IMR-90 (cell line): ENCODE measurements around the gene IGF2R. TPM values are rescaled to one million over a fixed set of nuclear protein-coding genes. Genes with fewer than 3 reads are reported as not detected.

ENCODE experiments used
- ATAC-seq: fragments of 200-7000 bp; cut with Tn5 transposase; 2 replicates; pipeline ENCODE4 v1.9.1; 2020; ENCODE audit warnings: low read depth, mild to moderate bottlenecking, moderate library complexity
- BruUV-seq: library from RNA; stranded (reverse); fragments of 400-500 nt; replicated peaks from 2 replicates; lab custom pipeline; 2021; lab: Mats Ljungman, UMichigan
- CTCF ChIA-PET: fragments of 300-600 bp; formaldehyde crosslinking; extraction: SDS; loops from one replicate; lab custom pipeline; 2021; ENCODE audit warnings: antibody characterized with exemption; lab: Yijun Ruan, JAX
- POLR2A ChIA-PET: fragments of 300-600 bp; sonication (Branson Sonifier 250); formaldehyde crosslinking; loops from one replicate; lab custom pipeline; 2022; ENCODE audit warnings: antibody characterized with exemption; ENCODE audit not compliant: unreplicated experiment; lab: Charles Lee
- DNase-seq: peaks from one replicate; pipeline ENCODE4 v3.0.0; 2013
- H2AFZ ChIP-seq: replicated peaks from 2 replicates; pipeline ENCODE3; 2013; ENCODE audit warnings: low read length, mild to moderate bottlenecking; ENCODE audit not compliant: poor library complexity
- H2AK5ac ChIP-seq: 2 replicates; pipeline ENCODE4 v1.6.1; 2013; ENCODE audit warnings: low read depth, low read length, inconsistent platforms
- H2AK9ac ChIP-seq: replicated peaks from 2 replicates; pipeline ENCODE3; 2013; ENCODE audit warnings: mild to moderate bottlenecking, low read depth, low read length, moderate library complexity; ENCODE audit not compliant: poor library complexity
- H2BK120ac ChIP-seq: 2 replicates; pipeline ENCODE4 v1.6.1; 2013; ENCODE audit warnings: low read depth, low read length, inconsistent platforms
- H2BK15ac ChIP-seq: 3 replicates; pipeline ENCODE4 v1.6.1; 2013; ENCODE audit warnings: low read depth, low read length, inconsistent platforms
- H2BK20ac ChIP-seq: 2 replicates; pipeline ENCODE4 v1.6.1; 2013; ENCODE audit warnings: low read depth, mild to moderate bottlenecking, inconsistent platforms, low read length, moderate library complexity
- H2BK5ac ChIP-seq: 2 replicates; pipeline ENCODE4 v1.6.1; 2013; ENCODE audit warnings: mild to moderate bottlenecking, low read depth, low read length, inconsistent platforms; ENCODE audit not compliant: poor library complexity, severe bottlenecking
- H3K14ac ChIP-seq: replicated peaks from 2 replicates; pipeline ENCODE4 v1.6.1; 2013; ENCODE audit warnings: low read depth, low read length, inconsistent platforms
- H3K18ac ChIP-seq: 2 replicates; pipeline ENCODE4 v1.6.1; 2013; ENCODE audit warnings: low read depth, low read length, control low read depth
- H3K23ac ChIP-seq: 2 replicates; pipeline ENCODE4 v1.6.1; 2013; ENCODE audit warnings: low read depth, low read length, inconsistent platforms
- H3K27ac ChIP-seq: 2 replicates; pipeline ENCODE4 v1.5.1; 2013; ENCODE audit warnings: mild to moderate bottlenecking, control low read depth, low read length; ENCODE audit not compliant: insufficient read depth
- H3K27me3 ChIP-seq: 2 replicates; pipeline ENCODE4 v1.6.1; 2013; ENCODE audit warnings: low read length; ENCODE audit not compliant: control insufficient read depth, insufficient read depth
- H3K36me3 ChIP-seq: 2 replicates; pipeline ENCODE4 v1.6.1; 2013; ENCODE audit warnings: low read length, mixed read lengths; ENCODE audit not compliant: control insufficient read depth, insufficient read depth
- H3K4ac ChIP-seq: 2 replicates; pipeline ENCODE4 v1.6.1; 2013; ENCODE audit warnings: low read depth, low read length, inconsistent platforms
- H3K4me1 ChIP-seq: 2 replicates; pipeline ENCODE4 v1.6.1; 2013; ENCODE audit warnings: low read length, mixed read lengths; ENCODE audit not compliant: control insufficient read depth, insufficient read depth
- H3K4me2 ChIP-seq: 2 replicates; pipeline ENCODE4 v1.6.1; 2013; ENCODE audit warnings: low read depth, mild to moderate bottlenecking, control low read depth, low read length, moderate library complexity
- H3K4me3 ChIP-seq: 2 replicates; pipeline ENCODE4 v1.5.1; 2013; ENCODE audit warnings: low read depth, mild to moderate bottlenecking, control low read depth, low read length, moderate library complexity; ENCODE audit not compliant: insufficient read depth
- H3K56ac ChIP-seq: 2 replicates; pipeline ENCODE4 v1.6.1; 2013; ENCODE audit warnings: low read length, inconsistent platforms; ENCODE audit not compliant: insufficient read depth; ENCODE audit errors: extremely low read depth
- H3K79me1 ChIP-seq, 2 experiments: 2 replicates each; pipeline ENCODE4 v1.6.1; 2013; ENCODE audit warnings: low read length in 2 of 2, inconsistent platforms in 1 of 2, low read depth in 1 of 2
- H3K9ac ChIP-seq: 2 replicates; pipeline ENCODE4 v1.6.1; 2013; ENCODE audit warnings: low read depth, low read length, control low read depth
- H3K9me1 ChIP-seq: 2 replicates; pipeline ENCODE4 v1.6.1; 2013; ENCODE audit warnings: low read length, inconsistent platforms; ENCODE audit not compliant: insufficient read depth
- H3K9me3 ChIP-seq: 2 replicates; pipeline ENCODE4 v1.6.1; 2013; ENCODE audit warnings: low read length; ENCODE audit not compliant: control insufficient read depth, insufficient read depth
- H4K20me1 ChIP-seq: 2 replicates; pipeline ENCODE4 v1.6.1; 2013; ENCODE audit warnings: low read length, inconsistent platforms; ENCODE audit not compliant: insufficient read depth
- H4K5ac ChIP-seq: 2 replicates; pipeline ENCODE4 v1.6.1; 2013; ENCODE audit warnings: mild to moderate bottlenecking, low read depth, low read length, control low read depth
- H4K8ac ChIP-seq, 2 experiments: 2 replicates each; pipeline ENCODE4 v1.6.1; 2013; ENCODE audit warnings: low read depth in 2 of 2, low read length in 2 of 2, control low read depth in 1 of 2, inconsistent platforms in 1 of 2
- H4K91ac ChIP-seq: 2 replicates; pipeline ENCODE4 v1.6.1; 2013; ENCODE audit warnings: low read depth, low read length, inconsistent platforms; ENCODE audit not compliant: insufficient read depth
- CEBPB ChIP-seq: IDR thresholded peaks from 2 replicates; pipeline ENCODE4 v1.6.1; 2012; ENCODE audit warnings: low read depth, low read length, improper control_type of control experiment
- MAFK ChIP-seq: IDR thresholded peaks from 2 replicates; pipeline ENCODE4 v1.6.1; 2012; ENCODE audit warnings: low read depth, low read length, improper control_type of control experiment
- MAZ ChIP-seq: IDR thresholded peaks from 2 replicates; pipeline ENCODE4 v1.6.1; 2012; ENCODE audit warnings: low read depth, mild to moderate bottlenecking, low read length, improper control_type of control experiment, moderate library complexity, borderline replicate concordance
- NFE2L2 ChIP-seq: fragments of 150-350 bp; IDR thresholded peaks from 2 replicates; pipeline ENCODE4 v1.6.1; 2016; ENCODE audit warnings: low read depth, mild to moderate bottlenecking, low read length
- POLR2A ChIP-seq: IDR thresholded peaks from 2 replicates; pipeline ENCODE4 v1.6.1; 2012; ENCODE audit warnings: mild to moderate bottlenecking, low read depth, low read length
- RAD21 ChIP-seq: IDR thresholded peaks from 2 replicates; pipeline ENCODE4 v1.6.1; 2012; ENCODE audit warnings: low read length, improper control_type of control experiment
- RCOR1 ChIP-seq: IDR thresholded peaks from 2 replicates; pipeline ENCODE4 v1.6.1; 2012; ENCODE audit warnings: mild to moderate bottlenecking, low read length, improper control_type of control experiment; ENCODE audit not compliant: insufficient replicate concordance
- SMC3 ChIP-seq: fragments of 150-350 bp; IDR thresholded peaks from 2 replicates; pipeline ENCODE4 v1.6.1; 2016; ENCODE audit warnings: low read depth, mild to moderate bottlenecking, antibody characterized with exemption, low read length, moderate library complexity
- WGBS, 2 experiments: methylation state at CpG; one replicate each; pipeline versions ENCODE4 v1.1.5 to v1.1.7; 2013; ENCODE audit warnings: missing lambda C conversion rate in 2 of 2; ENCODE audit not compliant: insufficient read length in 1 of 2; ENCODE audit errors: extremely low coverage in 2 of 2; 5-methylcytosine and 5-hydroxymethylcytosine counted together
- dilution Hi-C: fragments of 300-500 bp; cut with HindIII; formaldehyde crosslinking; loops from one replicate; pipeline ENCODE4 v1.14.3; 2018; ENCODE audit warnings: low sequenced_read_pairs; ENCODE audit not compliant: unreplicated experiment
- in situ Hi-C: fragments of 300-500 bp; cut with MboI; formaldehyde crosslinking; loops from 3 replicates; pipeline ENCODE4 v1.14.3; 2019; ENCODE audit warnings: low sequenced_read_pairs, inconsistent platforms, mixed read lengths
- intact Hi-C: fragments of 100-400 bp; cut with micrococcal nuclease; formaldehyde crosslinking; loops from 2 replicates; pipeline ENCODE4 v1.10.0; 2022
- polyA plus RNA-seq, 3 experiments: library from polyadenylated mRNA; depleted of rRNA; stranded (reverse); fragments of >200 nt; gene quantifications; 2 replicates each; pipeline ENCODE4 v1.2.3, GENCODE V29; 2012; ENCODE audit warnings: low replicate concordance in 1 of 3
- total RNA-seq: library from RNA; depleted of rRNA; stranded (reverse); fragments of >200 nt; gene quantifications from 2 replicates; pipeline ENCODE4 v1.2.3, GENCODE V29; 2012
- TF ChIP-seq, protein P1 (sequence below): conservative IDR thresholded peaks from 2 replicates; pipeline ENCODE4 v1.5.1; 2012; ENCODE audit warnings: mild to moderate bottlenecking, low read depth, low read length, improper control_type of control experiment
- TF ChIP-seq, protein P2 (sequence below): fragments of 150-350 bp; IDR thresholded peaks from 2 replicates; pipeline ENCODE4 v1.6.1; 2017; ENCODE audit warnings: mild to moderate bottlenecking, antibody characterized with exemption, low read length, low read depth

IGF2R gene
- total and polyA plus RNA-seq, 2 of the 4 experiments (the other 2 are of a cell fraction), result 33.2 to 41.4 TPM

DNA sequence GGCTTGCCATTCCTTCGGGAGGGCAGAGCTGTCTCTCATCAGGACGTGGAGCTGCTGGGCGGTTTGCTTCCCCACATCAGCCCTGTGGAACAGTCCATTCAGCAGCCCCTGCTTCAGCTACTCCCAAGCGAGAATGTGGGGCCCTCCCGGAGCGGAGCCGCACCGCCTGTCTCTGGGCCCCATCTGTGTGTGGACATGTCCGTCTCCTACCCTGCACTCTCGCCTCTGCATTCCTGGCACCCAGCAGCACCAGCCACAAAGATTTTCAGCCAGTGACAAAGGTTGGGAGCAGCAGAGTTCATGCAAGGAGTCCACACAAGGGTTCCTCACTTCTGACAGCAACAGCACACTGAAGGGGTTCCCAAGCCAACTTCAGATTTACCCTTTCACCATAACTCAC, 123.7 kb downstream of the IGF2R start:
- Histone ChIP-seq H4K8ac (no peak overlapping the region), H2BK120ac (no peak overlapping the region), H3K9me3 (no peaks in the 10 kb centered on the region), H4K91ac (no peak overlapping the region), H3K4me1 (peaks cover 5% of the 10 kb centered on the region; the same call in 1 of the 2 replicates), H3K23ac (no peak overlapping the region), H3K4me3 (no peak overlapping the region), H3K9ac (no peak overlapping the region), H3K79me1 (peaks cover 6 to 10% of the 10 kb centered on the region in 2 experiments; a peak in 1 of 4 replicates), H4K5ac (no peak overlapping the region), H2BK20ac (no peak overlapping the region), H2AFZ (no peak overlapping the region), H3K14ac (no peak overlapping the region), H3K9me1 (peaks cover 3% of the 10 kb centered on the region; the same call in 1 of the 2 replicates), H3K18ac (no peak overlapping the region), H4K20me1 (no peaks in the 10 kb centered on the region), H3K27me3 (no peaks in the 10 kb centered on the region), H3K4ac (no peak overlapping the region), H2AK9ac (no peak overlapping the region), H2AK5ac (no peak overlapping the region), H3K27ac (no peak overlapping the region), H3K4me2 (no peak overlapping the region), H2BK5ac (no peak overlapping the region), H2BK15ac (no peak overlapping the region), H3K56ac (no peak overlapping the region), H3K36me3 (peaks cover 68% of the 10 kb centered on the region)
- CTCF ChIA-PET, result no interaction called here
- intact Hi-C loops, result no loop called here
- DNase-seq (no peak), ATAC-seq (no peak)
- POLR2A ChIA-PET, result no interaction called here
- no TSS peak for BruUV-seq
- in situ Hi-C loops, result loop anchor here (5.0 kb wide), 1 partner anchor 365 kb away; no protein-coding TSS in a partner anchor
- TF ChIP-seq POLR2A, result no peak
- TF ChIP-seq, protein P1, sequence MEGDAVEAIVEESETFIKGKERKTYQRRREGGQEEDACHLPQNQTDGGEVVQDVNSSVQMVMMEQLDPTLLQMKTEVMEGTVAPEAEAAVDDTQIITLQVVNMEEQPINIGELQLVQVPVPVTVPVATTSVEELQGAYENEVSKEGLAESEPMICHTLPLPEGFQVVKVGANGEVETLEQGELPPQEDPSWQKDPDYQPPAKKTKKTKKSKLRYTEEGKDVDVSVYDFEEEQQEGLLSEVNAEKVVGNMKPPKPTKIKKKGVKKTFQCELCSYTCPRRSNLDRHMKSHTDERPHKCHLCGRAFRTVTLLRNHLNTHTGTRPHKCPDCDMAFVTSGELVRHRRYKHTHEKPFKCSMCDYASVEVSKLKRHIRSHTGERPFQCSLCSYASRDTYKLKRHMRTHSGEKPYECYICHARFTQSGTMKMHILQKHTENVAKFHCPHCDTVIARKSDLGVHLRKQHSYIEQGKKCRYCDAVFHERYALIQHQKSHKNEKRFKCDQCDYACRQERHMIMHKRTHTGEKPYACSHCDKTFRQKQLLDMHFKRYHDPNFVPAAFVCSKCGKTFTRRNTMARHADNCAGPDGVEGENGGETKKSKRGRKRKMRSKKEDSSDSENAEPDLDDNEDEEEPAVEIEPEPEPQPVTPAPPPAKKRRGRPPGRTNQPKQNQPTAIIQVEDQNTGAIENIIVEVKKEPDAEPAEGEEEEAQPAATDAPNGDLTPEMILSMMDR, result no peak
- TF ChIP-seq MAZ, result no peak
- no peak for TF ChIP-seq SMC3
- no peak for TF ChIP-seq RAD21
- TF ChIP-seq RCOR1, result no peak
- TF ChIP-seq CEBPB, result no peak
- TF ChIP-seq, protein P2, sequence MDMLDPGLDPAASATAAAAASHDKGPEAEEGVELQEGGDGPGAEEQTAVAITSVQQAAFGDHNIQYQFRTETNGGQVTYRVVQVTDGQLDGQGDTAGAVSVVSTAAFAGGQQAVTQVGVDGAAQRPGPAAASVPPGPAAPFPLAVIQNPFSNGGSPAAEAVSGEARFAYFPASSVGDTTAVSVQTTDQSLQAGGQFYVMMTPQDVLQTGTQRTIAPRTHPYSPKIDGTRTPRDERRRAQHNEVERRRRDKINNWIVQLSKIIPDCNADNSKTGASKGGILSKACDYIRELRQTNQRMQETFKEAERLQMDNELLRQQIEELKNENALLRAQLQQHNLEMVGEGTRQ, result no peak
- TF ChIP-seq MAFK, result no peak
- no peak for TF ChIP-seq NFE2L2
- dilution Hi-C loops, result no loop called here
- 95% methylated on average over 4 of the region's 10 CpGs; no CpG with 5 or more reads in 1 of the 2 experiments for WGBS, 2 experiments
